ENCODE measurements around the gene FAM107A.

Gene FAM107A, protein sequence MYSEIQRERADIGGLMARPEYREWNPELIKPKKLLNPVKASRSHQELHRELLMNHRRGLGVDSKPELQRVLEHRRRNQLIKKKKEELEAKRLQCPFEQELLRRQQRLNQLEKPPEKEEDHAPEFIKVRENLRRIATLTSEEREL

DNA sequence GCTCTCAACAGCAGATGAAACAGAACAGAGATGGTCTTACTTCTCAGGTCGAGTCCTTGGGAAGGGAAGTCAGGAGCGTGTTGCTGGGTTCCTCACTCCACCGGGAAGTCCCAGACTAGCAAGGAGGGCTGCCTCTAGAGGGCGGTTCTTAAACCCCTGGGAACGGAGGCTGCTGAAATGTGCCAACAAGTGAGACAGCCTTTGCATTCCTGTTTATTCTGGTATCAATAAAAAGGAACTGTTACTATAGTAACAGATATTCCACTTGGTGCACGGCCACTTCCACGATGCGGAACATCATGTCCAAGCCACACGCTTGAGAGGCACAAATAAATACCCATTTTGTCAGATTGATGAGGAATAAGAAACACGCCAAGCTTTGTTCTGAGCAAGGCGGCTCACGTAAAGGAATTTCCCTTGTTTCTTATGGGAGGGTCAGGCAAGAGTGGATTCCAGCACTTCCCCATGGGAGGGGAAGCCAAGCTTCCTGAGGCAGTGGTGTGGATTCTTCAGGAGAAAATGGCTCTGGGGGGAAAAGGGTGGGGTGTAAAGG, at the start of gene FAM107A:
TSS of gene FAM107A (minus strand) at position 123 of the 553 bp plus-strand sequence. CDS start 7,531 bp downstream, outside the sequence.
- TF ChIP-seq, protein P1, sequence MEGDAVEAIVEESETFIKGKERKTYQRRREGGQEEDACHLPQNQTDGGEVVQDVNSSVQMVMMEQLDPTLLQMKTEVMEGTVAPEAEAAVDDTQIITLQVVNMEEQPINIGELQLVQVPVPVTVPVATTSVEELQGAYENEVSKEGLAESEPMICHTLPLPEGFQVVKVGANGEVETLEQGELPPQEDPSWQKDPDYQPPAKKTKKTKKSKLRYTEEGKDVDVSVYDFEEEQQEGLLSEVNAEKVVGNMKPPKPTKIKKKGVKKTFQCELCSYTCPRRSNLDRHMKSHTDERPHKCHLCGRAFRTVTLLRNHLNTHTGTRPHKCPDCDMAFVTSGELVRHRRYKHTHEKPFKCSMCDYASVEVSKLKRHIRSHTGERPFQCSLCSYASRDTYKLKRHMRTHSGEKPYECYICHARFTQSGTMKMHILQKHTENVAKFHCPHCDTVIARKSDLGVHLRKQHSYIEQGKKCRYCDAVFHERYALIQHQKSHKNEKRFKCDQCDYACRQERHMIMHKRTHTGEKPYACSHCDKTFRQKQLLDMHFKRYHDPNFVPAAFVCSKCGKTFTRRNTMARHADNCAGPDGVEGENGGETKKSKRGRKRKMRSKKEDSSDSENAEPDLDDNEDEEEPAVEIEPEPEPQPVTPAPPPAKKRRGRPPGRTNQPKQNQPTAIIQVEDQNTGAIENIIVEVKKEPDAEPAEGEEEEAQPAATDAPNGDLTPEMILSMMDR (IDR thresholded peaks at IDR 0.05; ENCODE audit: low read depth, low read length), result no peak
- no peak for TF ChIP-seq EZH2phosphoT487 (IDR thresholded peaks at IDR 0.05; ENCODE audit: low read depth)
- no peak within 1 kb of the TSS for H3K4me2 ChIP-seq (ENCODE audit: low read length)

DNA sequence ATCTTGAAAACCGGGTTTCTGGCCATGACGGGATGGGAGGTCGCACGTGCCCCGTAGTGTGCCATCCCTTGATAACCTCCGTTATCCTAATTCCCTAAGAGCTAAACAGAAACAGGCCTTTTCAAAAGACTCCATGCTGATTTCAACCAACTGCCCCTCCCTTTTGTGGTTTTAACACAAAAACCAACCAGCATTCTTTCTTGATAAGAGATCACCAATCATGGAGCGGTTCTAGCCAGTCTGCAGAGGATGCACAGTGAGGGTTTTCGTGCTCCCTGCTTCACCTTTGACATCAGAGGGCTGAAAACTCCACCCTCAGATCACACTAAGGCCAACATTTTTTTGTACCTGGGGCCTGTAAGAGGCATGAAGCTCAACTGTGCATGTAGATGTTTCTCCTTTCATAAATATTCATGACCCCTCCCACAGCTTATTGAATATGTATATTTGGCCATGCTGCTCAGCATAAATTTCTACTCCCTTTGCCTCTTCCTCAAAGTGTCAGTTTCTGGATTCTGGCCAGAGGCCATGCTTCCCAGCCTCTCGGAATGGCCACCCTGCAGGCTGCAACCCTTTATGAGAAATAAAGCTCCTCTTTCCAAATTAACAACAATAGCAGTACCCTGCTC, 48.1 kb upstream of the FAM107A start:
- Histone ChIP-seq H4K20me1 (ENCODE audit: insufficient read depth, low read length) (no peaks in the 10 kb centered on the region), H3K27ac (ENCODE audit: low read length) (no peak overlapping the region), H3K27me3 (ENCODE audit: low read depth, low read length) (peaks cover 7% of the 10 kb centered on the region; the same call in 1 of the 2 replicates), H3K4me3 (ENCODE audit: low read length) (no peak overlapping the region), H2AFZ (ENCODE audit: low read depth, low read length) (no peak overlapping the region), H3K9ac (ENCODE audit: low read length) (no peak overlapping the region), H3K4me1 (ENCODE audit: low read length) (peaks cover 6% of the 10 kb centered on the region; the same call in 1 of the 2 replicates), H3K9me3 (ENCODE audit: insufficient read depth, low read length) (no peaks in the 10 kb centered on the region), H3K36me3 (replicated peaks; ENCODE audit: low read depth, low read length) (no peaks in the 10 kb centered on the region), H3K79me2 (ENCODE audit: low read length) (no peaks in the 10 kb centered on the region), H3K4me2 (ENCODE audit: low read length) (no peak overlapping the region)
- TF ChIP-seq, protein P1 (IDR thresholded peaks at IDR 0.05; ENCODE audit: low read depth, low read length), result no peak
- no peak for TF ChIP-seq EZH2phosphoT487 (IDR thresholded peaks at IDR 0.05; ENCODE audit: low read depth)

More for the DNA sequence above, at the start of gene FAM107A:
- Histone ChIP-seq H3K27me3 (ENCODE audit: low read depth, low read length) (peaks cover 9% of the 10 kb centered on the region), H4K20me1 (ENCODE audit: insufficient read depth, low read length) (no peaks in the 10 kb centered on the region), H3K9ac (ENCODE audit: low read length) (no peak within 1 kb of the TSS), H3K4me3 (ENCODE audit: low read length) (no peak within 1 kb of the TSS), H3K36me3 (replicated peaks; ENCODE audit: low read depth, low read length) (no peaks in the 10 kb centered on the region), H3K79me2 (ENCODE audit: low read length) (no peaks in the 10 kb centered on the region), H3K4me1 (ENCODE audit: low read length) (no peaks in the 10 kb centered on the region; the same call in 1 of the 2 replicates), H3K9me3 (ENCODE audit: insufficient read depth, low read length) (no peaks in the 10 kb centered on the region), H3K27ac (ENCODE audit: low read length) (no peak within 1 kb of the TSS), H2AFZ (ENCODE audit: low read depth, low read length) (no peak within 1 kb of the TSS)

DNA sequence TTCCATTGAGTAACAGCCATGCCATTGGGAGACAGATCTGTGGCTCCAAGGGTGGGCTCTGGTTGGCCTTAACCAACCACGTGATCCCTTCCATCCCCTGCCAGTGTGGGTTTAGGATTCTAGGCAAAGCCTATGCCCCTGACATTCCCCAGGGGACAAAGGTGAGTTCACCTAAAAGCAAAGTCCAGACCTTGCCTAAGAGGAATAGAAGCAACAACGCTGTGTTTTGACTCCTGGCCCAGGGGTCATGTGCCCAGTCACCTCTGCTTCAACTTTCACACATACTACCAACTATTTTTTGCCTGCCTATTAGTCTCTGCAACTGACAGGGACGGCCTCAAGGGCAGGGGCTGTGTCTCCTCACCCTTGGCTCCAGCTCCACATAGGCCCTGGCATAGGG, 47.4 kb upstream of the FAM107A start:
- H4K20me1 ChIP-seq (ENCODE audit: insufficient read depth, low read length), result no peaks in the 10 kb centered on the region
- no peak overlapping the region for H3K27ac ChIP-seq (ENCODE audit: low read length)
- peaks cover 7% of the 10 kb centered on the region; the same call in 1 of the 2 replicates for H3K27me3 ChIP-seq (ENCODE audit: low read depth, low read length)
- no peak for TF ChIP-seq EZH2phosphoT487 (IDR thresholded peaks at IDR 0.05; ENCODE audit: low read depth)
- TF ChIP-seq, protein P1 (IDR thresholded peaks at IDR 0.05; ENCODE audit: low read depth, low read length), result no peak
- peaks cover under 1% of the 10 kb centered on the region; the same call in 1 of the 2 replicates for H3K4me1 ChIP-seq (ENCODE audit: low read length)
- H3K9me3 ChIP-seq (ENCODE audit: insufficient read depth, low read length), result no peaks in the 10 kb centered on the region
- no peak overlapping the region for H3K9ac ChIP-seq (ENCODE audit: low read length)
- no peaks in the 10 kb centered on the region for H3K79me2 ChIP-seq (ENCODE audit: low read length)
- no peak overlapping the region for H2AFZ ChIP-seq (ENCODE audit: low read depth, low read length)
- no peak overlapping the region for H3K4me2 ChIP-seq (ENCODE audit: low read length)
- H3K4me3 ChIP-seq (ENCODE audit: low read length), result no peak overlapping the region
- H3K36me3 ChIP-seq (replicated peaks; ENCODE audit: low read depth, low read length), result no peaks in the 10 kb centered on the region

DNA sequence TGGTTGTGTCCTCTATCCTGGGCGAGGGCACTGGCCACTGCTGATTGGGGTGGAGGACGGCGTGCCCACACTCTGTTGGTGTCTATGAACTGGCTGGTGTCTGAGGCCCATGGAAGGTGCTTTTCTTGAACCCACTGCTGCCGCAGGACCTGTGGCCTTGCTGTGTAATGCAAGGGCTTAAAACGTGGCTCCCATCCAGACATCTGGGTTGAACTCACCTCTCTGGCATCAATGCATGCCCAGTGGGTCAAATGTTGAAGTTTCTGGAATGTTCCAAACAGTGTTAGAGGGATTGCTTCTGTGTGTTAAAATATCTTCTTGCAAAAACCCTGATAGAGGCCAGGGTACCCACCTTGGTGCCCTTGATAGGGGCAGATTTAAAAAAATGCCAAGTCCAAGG, 46.8 kb upstream of the FAM107A start:
- Histone ChIP-seq H3K36me3 (replicated peaks; ENCODE audit: low read depth, low read length) (no peaks in the 10 kb centered on the region), H3K9me3 (ENCODE audit: insufficient read depth, low read length) (no peaks in the 10 kb centered on the region), H4K20me1 (ENCODE audit: insufficient read depth, low read length) (no peaks in the 10 kb centered on the region), H3K9ac (ENCODE audit: low read length) (no peak overlapping the region), H2AFZ (ENCODE audit: low read depth, low read length) (no peak overlapping the region), H3K4me3 (ENCODE audit: low read length) (no peak overlapping the region), H3K27me3 (ENCODE audit: low read depth, low read length) (peaks cover 7% of the 10 kb centered on the region; the same call in 1 of the 2 replicates), H3K27ac (ENCODE audit: low read length) (no peak overlapping the region), H3K4me2 (ENCODE audit: low read length) (no peak overlapping the region), H3K4me1 (ENCODE audit: low read length) (no peaks in the 10 kb centered on the region), H3K79me2 (ENCODE audit: low read length) (no peaks in the 10 kb centered on the region)
- TF ChIP-seq EZH2phosphoT487 (IDR thresholded peaks at IDR 0.05; ENCODE audit: low read depth), result no peak
- TF ChIP-seq, protein P1 (IDR thresholded peaks at IDR 0.05; ENCODE audit: low read depth, low read length), result no peak

Data from OCI-LY3 (cell line).